Uterus (tissue), 4 donors: Measurements from ENCODE around the gene MANSC4. TPM values are rescaled to one million over a fixed set of nuclear protein-coding genes. Genes with fewer than 3 reads are reported as not detected.

Experiments
- DNase-seq, 2 donors: peaks; one replicate each; pipeline ENCODE4 v3.0.0-alpha.2; 2019 to 2020
- H3K27ac ChIP-seq, 2 donors: fragments of 200-600 bp; sonication (generic); 1 replicate in 1 of 2; 2 replicates in 1 of 2; pipeline ENCODE4 v1.5.1; 2016 to 2018
- H3K27me3 ChIP-seq, 2 donors: fragments of 200-600 bp; sonication (generic); one replicate each; pipeline ENCODE4 v1.5.1; 2018 to 2019; ENCODE audit warnings: control low read depth in 1 of 2
- H3K36me3 ChIP-seq, 2 donors: fragments of 200-600 bp; sonication (generic); one replicate each; pipeline ENCODE4 v1.5.1; 2019; ENCODE audit warnings: control low read depth in 1 of 2
- H3K4me1 ChIP-seq, 2 donors: fragments of 200-600 bp; sonication (generic); one replicate each; pipeline ENCODE4 v1.5.1; 2018 to 2019; ENCODE audit warnings: control low read depth in 1 of 2
- H3K4me3 ChIP-seq, 2 donors: fragments of 200-600 bp; sonication (generic); 1 replicate in 1 of 2; 2 replicates in 1 of 2; pipeline ENCODE4 v1.5.1; 2018 to 2019; ENCODE audit warnings: mild to moderate bottlenecking in 1 of 2
- H3K9me3 ChIP-seq, 2 donors: fragments of 200-600 bp; sonication (generic); one replicate each; pipeline ENCODE4 v1.5.1; 2019; ENCODE audit warnings: control low read depth in 1 of 2
- CTCF ChIP-seq, 4 experiments: fragments of 200-600 bp in 2 of 4; fragments of 450-650 bp in 2 of 4; sonication (generic) in 2 of 4; IDR thresholded peaks; one replicate each; pipeline ENCODE4 v1.5.1; 2016 to 2019; ENCODE audit warnings: antibody characterized with exemption in 4 of 4, mild to moderate bottlenecking in 2 of 4, moderate library complexity in 1 of 4
- POLR2A ChIP-seq, 2 donors: fragments of 450-650 bp; IDR thresholded peaks; one replicate each; pipeline ENCODE4 v1.6.1; 2016; ENCODE audit warnings: antibody characterized with exemption in 2 of 2, mild to moderate bottlenecking in 1 of 2, moderate library complexity in 1 of 2
- intact Hi-C: fragments of 100-400 bp; cut with DNase I; formaldehyde crosslinking; loops from one replicate; pipeline ENCODE4 v1.15.1; 2023; ENCODE audit warnings: low total_unique reads
- total RNA-seq, 4 donors: library from RNA; depleted of rRNA in 3 of 4; stranded (reverse); fragments of >200 nt in 3 of 4; gene quantifications; one replicate each; pipeline versions ENCODE4 v1.1.0 to v1.2.4, GENCODE V29; 2014 to 2023
- donor health status: DM: yes; HTN: yes; CAD: no.

The MANSC4 gene
- total RNA-seq = under 1 TPM in 2 of 4 donors, not detected in 2; 0.48 to 0.73 TPM

- no peaks in the 10 kb centered on the region for H3K36me3 ChIP-seq
- peaks cover 0 to 4% of the 10 kb centered on the region in 2 donors for H3K4me1 ChIP-seq
- no peaks in the 10 kb centered on the region for H3K9me3 ChIP-seq
- H3K27ac ChIP-seq = peak within 1 kb of the TSS; percentile 88 to 97
- peak; percentile 70 to 79 for DNase-seq
- intact Hi-C loops = no loop called here
- H3K27me3 ChIP-seq = no peaks in the 10 kb centered on the region
- TF ChIP-seq POLR2A (IDR thresholded peaks at IDR 0.05) (peak in 1 of 2 donors; percentile 67), CTCF (IDR thresholded peaks at IDR 0.05) (peak in 2 of 4 experiments; percentile 10 to 21)
- peak within 1 kb of the TSS; percentile 60 to 65 for H3K4me3 ChIP-seq
Observed at GRCh38 chr12:27779920-27780611, at the start of gene MANSC4, which contains the start of gene KLHL42. Gene MANSC4, minus strand, starts transcription at chr12:27780236. Its CDS starts 8,960 bp downstream, at chr12:27771276. Gene KLHL42, plus strand, starts transcription at chr12:27780233. Its CDS starts 98 bp downstream, at chr12:27780331.

GRCh38 chr12:27828196-27828595, 48.2 kb upstream of the MANSC4 start:
- intact Hi-C loops = loop anchor here (10.0 kb wide), 1 partner anchor 83 kb away; no protein-coding TSS in a partner anchor
- DNase-seq = no peak
- TF ChIP-seq CTCF (IDR thresholded peaks at IDR 0.05) (no peak), POLR2A (IDR thresholded peaks at IDR 0.05) (no peak)
- H3K36me3 ChIP-seq = no peaks in the 10 kb centered on the region
- no peaks in the 10 kb centered on the region for H3K4me1 ChIP-seq
- no peaks in the 10 kb centered on the region for H3K9me3 ChIP-seq
- H3K27me3 ChIP-seq = no peaks in the 10 kb centered on the region
- no peak overlapping the region for H3K4me3 ChIP-seq
- no peak overlapping the region for H3K27ac ChIP-seq

- no peak for DNase-seq
- intact Hi-C loops = loop anchor here (10.0 kb wide), 1 partner anchor 81 kb away; no protein-coding TSS in a partner anchor
- no peak for TF ChIP-seq POLR2A (IDR thresholded peaks at IDR 0.05)
Observed at GRCh38 chr12:27826076-27826475, 46.0 kb upstream of the MANSC4 start.

GRCh38 chr12:27824126-27824842, 44.2 kb upstream of the MANSC4 start:
- Histone ChIP-seq H3K9me3 (no peaks in the 10 kb centered on the region), H3K27me3 (no peaks in the 10 kb centered on the region), H3K4me3 (no peak overlapping the region), H3K36me3 (no peaks in the 10 kb centered on the region), H3K27ac (no peak overlapping the region), H3K4me1 (no peaks in the 10 kb centered on the region)
- intact Hi-C loops = loop anchor here (10.0 kb wide), 1 partner anchor 79 kb away; no protein-coding TSS in a partner anchor
- DNase-seq = no peak
- TF ChIP-seq POLR2A (IDR thresholded peaks at IDR 0.05) = no peak

More at GRCh38 chr12:27826076-27826475, 46.0 kb upstream of the MANSC4 start:
- no peaks in the 10 kb centered on the region for H3K27me3 ChIP-seq
- no peaks in the 10 kb centered on the region for H3K4me1 ChIP-seq
- no peaks in the 10 kb centered on the region for H3K36me3 ChIP-seq
- no peak overlapping the region for H3K4me3 ChIP-seq
- no peaks in the 10 kb centered on the region for H3K9me3 ChIP-seq
- H3K27ac ChIP-seq = no peak overlapping the region

- Histone ChIP-seq H3K27me3 (no peaks in the 10 kb centered on the region), H3K27ac (no peak overlapping the region), H3K4me1 (peaks cover 0 to 2% of the 10 kb centered on the region in 2 donors), H3K36me3 (no peaks in the 10 kb centered on the region), H3K9me3 (no peaks in the 10 kb centered on the region), H3K4me3 (no peak overlapping the region)
- intact Hi-C loops = loop anchor here (10.0 kb wide), 1 partner anchor 78 kb away; no protein-coding TSS in a partner anchor
- TF ChIP-seq POLR2A (IDR thresholded peaks at IDR 0.05) = no peak
- no peak for DNase-seq
Observed at GRCh38 chr12:27823038-27823437, 43.0 kb upstream of the MANSC4 start.

- H3K27ac ChIP-seq = no peak overlapping the region
- DNase-seq = no peak
- H3K27me3 ChIP-seq = no peaks in the 10 kb centered on the region
- H3K4me1 ChIP-seq = peaks cover 0 to 4% of the 10 kb centered on the region in 2 donors
- H3K9me3 ChIP-seq = no peaks in the 10 kb centered on the region
- H3K4me3 ChIP-seq = no peak overlapping the region
- TF ChIP-seq POLR2A (IDR thresholded peaks at IDR 0.05) (no peak), CTCF (IDR thresholded peaks at IDR 0.05) (no peak)
- no peaks in the 10 kb centered on the region for H3K36me3 ChIP-seq
- intact Hi-C loops = loop anchor here (10.0 kb wide), 1 partner anchor 77 kb away; no protein-coding TSS in a partner anchor
Observed at GRCh38 chr12:27822076-27822712, 42.2 kb upstream of the MANSC4 start.
